Thyroid gland (tissue), 4 donors: ENCODE measurements around the gene UBE2R2.
"Not testable (repeated sequence)": the region's sequence is repeated elsewhere in the genome, so short reads cannot be mapped to it uniquely, and the experiment has no call there.

Source experiments
- POLR2A ChIP-seq, 2 donors: fragments of 450-650 bp; IDR thresholded peaks; one replicate each; pipeline ENCODE4 v1.6.1; 2017; ENCODE audit warnings: antibody characterized with exemption in 2 of 2, mild to moderate bottlenecking in 2 of 2, moderate library complexity in 1 of 2
- TF ChIP-seq, protein P1 (sequence below), 6 experiments: fragments of 200-600 bp in 3 of 6; fragments of 450-650 bp in 3 of 6; sonication (generic) in 3 of 6; IDR thresholded peaks; one replicate each; pipeline ENCODE4 v1.5.1; 2016 to 2019; ENCODE audit warnings: antibody characterized with exemption in 6 of 6, mild to moderate bottlenecking in 2 of 6, inconsistent platforms in 1 of 6, moderate library complexity in 1 of 6

DNA sequence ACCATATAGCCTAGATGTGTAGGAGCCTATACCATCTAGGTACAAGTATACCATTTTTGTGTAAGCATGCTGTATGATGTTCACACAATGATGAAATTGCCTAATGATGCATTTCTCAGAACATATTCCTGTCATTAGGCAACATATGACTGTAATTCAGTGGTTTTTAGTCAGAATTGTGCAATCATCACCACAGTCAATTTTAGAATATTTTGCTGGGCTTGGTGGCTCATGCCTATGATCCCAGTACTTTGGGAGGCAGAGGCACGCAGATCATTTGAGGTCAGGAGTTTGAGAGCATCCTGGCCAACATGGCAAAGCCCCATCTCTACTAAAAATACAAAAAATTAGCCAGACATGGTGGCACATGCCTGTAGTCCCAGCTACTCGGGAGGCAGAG, 19.3 kb downstream of the UBE2R2 start:
- not testable (repeated sequence) for TF ChIP-seq POLR2A (IDR thresholded peaks at IDR 0.05)
- TF ChIP-seq, protein P1, sequence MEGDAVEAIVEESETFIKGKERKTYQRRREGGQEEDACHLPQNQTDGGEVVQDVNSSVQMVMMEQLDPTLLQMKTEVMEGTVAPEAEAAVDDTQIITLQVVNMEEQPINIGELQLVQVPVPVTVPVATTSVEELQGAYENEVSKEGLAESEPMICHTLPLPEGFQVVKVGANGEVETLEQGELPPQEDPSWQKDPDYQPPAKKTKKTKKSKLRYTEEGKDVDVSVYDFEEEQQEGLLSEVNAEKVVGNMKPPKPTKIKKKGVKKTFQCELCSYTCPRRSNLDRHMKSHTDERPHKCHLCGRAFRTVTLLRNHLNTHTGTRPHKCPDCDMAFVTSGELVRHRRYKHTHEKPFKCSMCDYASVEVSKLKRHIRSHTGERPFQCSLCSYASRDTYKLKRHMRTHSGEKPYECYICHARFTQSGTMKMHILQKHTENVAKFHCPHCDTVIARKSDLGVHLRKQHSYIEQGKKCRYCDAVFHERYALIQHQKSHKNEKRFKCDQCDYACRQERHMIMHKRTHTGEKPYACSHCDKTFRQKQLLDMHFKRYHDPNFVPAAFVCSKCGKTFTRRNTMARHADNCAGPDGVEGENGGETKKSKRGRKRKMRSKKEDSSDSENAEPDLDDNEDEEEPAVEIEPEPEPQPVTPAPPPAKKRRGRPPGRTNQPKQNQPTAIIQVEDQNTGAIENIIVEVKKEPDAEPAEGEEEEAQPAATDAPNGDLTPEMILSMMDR (IDR thresholded peaks at IDR 0.05): not testable (repeated sequence)
